NOMO-1 treated with DMSO at 0.1 percent for 48 hours (cell line): ENCODE measurements around the gene MBNL1.

Experiments
- DNase-seq: peaks from one replicate; lab custom pipeline; 2025; ENCODE audit not compliant: unreplicated experiment; lab: John Stamatoyannopoulos, UW

Gene MBNL1

GRCh38 chr3:152251916-152252315, 16.8 kb upstream of the MBNL1 start:
- DNase-seq, result no peak

- peak; percentile 81 for DNase-seq
These were observed 16.0 kb upstream of the MBNL1 start for GRCh38 chr3:152252755-152253154.

- no peak for DNase-seq
These were observed 15.2 kb upstream of the MBNL1 start for GRCh38 chr3:152253514-152253913.

- no peak for DNase-seq
These were observed 14.7 kb upstream of the MBNL1 start for GRCh38 chr3:152254041-152254440.

GRCh38 chr3:152255290-152255689, 13.4 kb upstream of the MBNL1 start:
- no peak for DNase-seq

GRCh38 chr3:152256851-152257562, 11.7 kb upstream of the MBNL1 start:
- no peak for DNase-seq

- DNase-seq, result peak; percentile 77
These were observed 11.1 kb upstream of the MBNL1 start for GRCh38 chr3:152257563-152258035.

- DNase-seq, result peak; percentile 99
These were observed 10.0 kb upstream of the MBNL1 start for GRCh38 chr3:152258448-152259393.

GRCh38 chr3:152259468-152259867, 9.3 kb upstream of the MBNL1 start:
- DNase-seq, result no peak

GRCh38 chr3:152260026-152260425, 8.7 kb upstream of the MBNL1 start:
- no peak for DNase-seq

GRCh38 chr3:152260529-152260928, 8.2 kb upstream of the MBNL1 start:
- DNase-seq, result no peak

- no peak for DNase-seq
These were observed 7.4 kb upstream of the MBNL1 start for GRCh38 chr3:152261329-152261728.

GRCh38 chr3:152263711-152264110, 5.0 kb upstream of the MBNL1 start:
- DNase-seq, result no peak

- DNase-seq, result peak; percentile 74
These were observed 4.4 kb upstream of the MBNL1 start for GRCh38 chr3:152264378-152264777.

- no peak for DNase-seq
These were observed 2.3 kb upstream of the MBNL1 start for GRCh38 chr3:152266221-152266995.

- DNase-seq, result no peak
These were observed 736 bp upstream of the MBNL1 start for GRCh38 chr3:152267831-152268554.

GRCh38 chr3:152269056-152269830, 514 bp downstream of the MBNL1 start:
- peak; percentile 91 for DNase-seq

GRCh38 chr3:152269831-152270734, 1.4 kb downstream of the MBNL1 start:
- peak; percentile 75 for DNase-seq

GRCh38 chr3:152270937-152271336, 2.2 kb downstream of the MBNL1 start:
- DNase-seq, result no peak
